ENCODE data around the gene TMED9. TPM values are rescaled to one million over a fixed set of nuclear protein-coding genes. Genes with fewer than 3 reads are reported as not detected.

The TMED9 gene
- total and polyA plus RNA-seq, 12 donors: 67.6 to 265 (median 127) TPM

DNA sequence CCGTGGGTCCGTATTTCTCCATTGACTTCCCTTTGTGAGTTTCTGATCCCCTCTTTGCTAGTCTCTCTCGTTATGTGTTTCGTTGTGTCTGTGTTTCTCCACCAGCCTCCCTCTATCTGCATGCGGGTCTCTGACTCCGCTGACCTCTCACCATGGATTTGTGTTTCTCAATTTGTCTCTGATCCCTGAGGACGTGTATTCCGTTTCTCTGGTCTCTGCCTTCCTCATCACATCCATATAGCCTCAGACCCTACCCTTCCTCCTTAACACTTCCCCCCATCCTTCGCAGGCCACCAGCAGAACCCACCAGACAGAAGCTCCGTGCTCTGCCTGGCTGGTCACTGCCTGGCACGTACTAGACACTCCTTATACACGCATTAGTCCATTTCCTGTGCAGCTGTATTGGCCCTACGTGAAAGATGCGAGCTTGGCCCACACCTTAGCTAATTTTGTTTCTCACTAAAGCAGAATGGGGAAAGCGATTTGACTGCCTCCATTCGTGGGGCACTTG, 8.6 kb downstream of the TMED9 start:
- peak in 3 of 7 donors; percentile 31 to 60 (median 32) for DNase-seq
- 1 to 8% (median 6%) methylated on average over 14 to 16 of the region's 16 CpGs for WGBS, 4 donors
- peaks cover 22 to 24% of the 10 kb centered on the region in 2 donors for H3K4me1 ChIP-seq (replicated peaks in 1 of 2)
- H3K27me3 ChIP-seq: no peaks in the 10 kb centered on the region
- H3K36me3 ChIP-seq (replicated peaks in 1 of 2): peaks cover 0 to 13% of the 10 kb centered on the region in 2 donors
- intact Hi-C loops (cut with DNase I): no loop called here
- H3K9me3 ChIP-seq (replicated peaks in 1 of 3): no peaks in the 10 kb centered on the region
- peak in 1 of 2 donors; percentile 3 for TF ChIP-seq POLR2A (IDR thresholded peaks at IDR 0.05)
- TF ChIP-seq, protein P1, sequence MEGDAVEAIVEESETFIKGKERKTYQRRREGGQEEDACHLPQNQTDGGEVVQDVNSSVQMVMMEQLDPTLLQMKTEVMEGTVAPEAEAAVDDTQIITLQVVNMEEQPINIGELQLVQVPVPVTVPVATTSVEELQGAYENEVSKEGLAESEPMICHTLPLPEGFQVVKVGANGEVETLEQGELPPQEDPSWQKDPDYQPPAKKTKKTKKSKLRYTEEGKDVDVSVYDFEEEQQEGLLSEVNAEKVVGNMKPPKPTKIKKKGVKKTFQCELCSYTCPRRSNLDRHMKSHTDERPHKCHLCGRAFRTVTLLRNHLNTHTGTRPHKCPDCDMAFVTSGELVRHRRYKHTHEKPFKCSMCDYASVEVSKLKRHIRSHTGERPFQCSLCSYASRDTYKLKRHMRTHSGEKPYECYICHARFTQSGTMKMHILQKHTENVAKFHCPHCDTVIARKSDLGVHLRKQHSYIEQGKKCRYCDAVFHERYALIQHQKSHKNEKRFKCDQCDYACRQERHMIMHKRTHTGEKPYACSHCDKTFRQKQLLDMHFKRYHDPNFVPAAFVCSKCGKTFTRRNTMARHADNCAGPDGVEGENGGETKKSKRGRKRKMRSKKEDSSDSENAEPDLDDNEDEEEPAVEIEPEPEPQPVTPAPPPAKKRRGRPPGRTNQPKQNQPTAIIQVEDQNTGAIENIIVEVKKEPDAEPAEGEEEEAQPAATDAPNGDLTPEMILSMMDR (IDR thresholded peaks at IDR 0.05): no peak
- peak overlapping the region; percentile 27 to 98 (median 64) for H3K4me3 ChIP-seq
- H3K27ac ChIP-seq: peak overlapping the region; percentile 3 to 94 (median 87)

- intact Hi-C loops (cut with DNase I): no loop called here
- peak in 1 of 7 donors; percentile 14 for DNase-seq
- WGBS, 4 donors: 89 to 94% (median 92%) methylated on average over 11 of the region's 11 CpGs
- H3K36me3 ChIP-seq (replicated peaks in 1 of 2): peaks cover 0 to 8% of the 10 kb centered on the region in 2 donors
- TF ChIP-seq, protein P1 (IDR thresholded peaks at IDR 0.05): no peak
- TF ChIP-seq POLR2A (IDR thresholded peaks at IDR 0.05): no peak
- peak overlapping the region in 2 of 4 donors; percentile 90 to 98 for H3K4me3 ChIP-seq
- H3K4me1 ChIP-seq (replicated peaks in 1 of 2): peaks cover 22 to 24% of the 10 kb centered on the region in 2 donors
- H3K27me3 ChIP-seq: no peaks in the 10 kb centered on the region
- H3K27ac ChIP-seq: peak overlapping the region in 1 of 5 donors; percentile 52
- no peaks in the 10 kb centered on the region for H3K9me3 ChIP-seq (replicated peaks in 1 of 3)
Measured at GRCh38 chr5:177601126-177601525, 9.1 kb downstream of the TMED9 start.

DNA sequence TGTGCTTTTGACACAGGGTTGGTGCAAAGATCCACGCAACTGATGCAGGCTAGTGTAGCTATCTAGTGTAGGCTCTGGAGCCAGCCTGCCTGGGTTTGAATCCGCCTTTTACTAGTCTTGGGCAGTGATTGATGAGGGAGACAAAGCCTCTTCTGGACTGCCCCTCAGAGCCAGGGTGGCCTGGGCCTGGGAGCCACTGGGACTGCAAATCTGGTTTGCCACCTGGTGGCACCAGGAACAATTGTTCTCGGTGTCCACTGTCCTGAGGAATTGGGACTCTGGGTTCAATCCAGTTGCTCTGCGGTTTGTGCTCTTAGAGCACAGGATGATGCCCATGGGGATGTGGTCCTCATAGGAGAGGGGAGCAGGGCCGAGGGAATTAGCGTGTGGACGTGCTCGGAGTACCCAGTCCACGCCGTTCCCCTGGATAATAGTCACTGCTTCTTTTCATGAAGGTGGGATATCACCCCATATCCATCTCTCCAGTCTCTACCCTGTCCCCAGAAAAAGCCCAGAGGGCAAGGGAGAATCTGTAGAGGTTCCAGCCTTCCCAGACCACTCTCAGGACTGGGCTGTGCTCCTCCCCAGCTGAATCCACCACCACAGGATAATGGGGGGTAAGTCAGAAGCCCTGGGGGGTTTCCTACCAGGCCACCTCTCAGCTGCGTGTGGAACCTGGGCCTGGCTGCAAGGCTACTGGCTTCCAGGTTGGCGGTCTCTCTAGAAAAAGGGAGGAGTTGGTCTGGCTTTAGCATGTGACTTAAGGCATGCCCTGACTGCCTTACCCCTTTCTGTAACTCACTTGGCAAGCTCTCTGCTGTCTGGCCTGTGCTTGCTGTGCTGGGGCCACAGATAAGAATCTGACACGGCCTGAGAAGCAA, 9.8 kb downstream of the TMED9 start:
- DNase-seq: peak; percentile 53 to 93 (median 89)
- Histone ChIP-seq H3K36me3 (replicated peaks in 1 of 2) (peaks cover 0 to under 1% of the 10 kb centered on the region in 2 donors), H3K27ac (peak overlapping the region in 4 of 5 donors; percentile 27 to 81 (median 58)), H3K9me3 (replicated peaks in 1 of 3) (no peaks in the 10 kb centered on the region), H3K4me3 (no peak overlapping the region), H3K4me1 (replicated peaks in 1 of 2) (peaks cover 22 to 24% of the 10 kb centered on the region in 2 donors), H3K27me3 (no peaks in the 10 kb centered on the region)
- intact Hi-C loops (cut with DNase I): no loop called here
- 73 to 85% (median 79%) methylated on average over 8 to 13 of the region's 13 CpGs for WGBS, 4 donors
- TF ChIP-seq POLR2A (IDR thresholded peaks at IDR 0.05): peak; percentile 39 to 92
- TF ChIP-seq, protein P1 (IDR thresholded peaks at IDR 0.05): no peak

DNA sequence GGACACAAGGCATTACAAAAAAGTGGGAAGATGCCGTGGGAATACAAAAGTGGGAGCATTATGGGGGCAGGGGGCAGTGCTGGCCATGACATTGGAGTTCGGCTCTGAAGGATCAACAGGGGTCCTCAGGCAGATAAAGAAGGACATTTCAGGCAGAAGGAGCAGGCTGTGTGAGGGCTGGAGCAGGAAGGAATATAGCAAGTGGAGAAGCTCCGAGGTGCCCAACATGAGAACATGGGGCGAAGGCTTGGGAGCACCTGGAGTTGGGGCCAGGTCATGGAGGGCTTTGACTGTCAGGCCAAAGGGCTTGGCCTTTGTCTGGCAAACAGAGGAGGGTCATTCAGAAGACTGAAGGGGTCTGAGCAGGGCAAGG, 10.4 kb downstream of the TMED9 start:
- H3K36me3 ChIP-seq (replicated peaks in 1 of 2): no peaks in the 10 kb centered on the region
- no peaks in the 10 kb centered on the region for H3K27me3 ChIP-seq
- 60 to 63% (median 60%) methylated on average over 4 of the region's 4 CpGs for WGBS, 4 donors
- TF ChIP-seq POLR2A (IDR thresholded peaks at IDR 0.05): no peak
- TF ChIP-seq, protein P1 (IDR thresholded peaks at IDR 0.05): no peak
- peak overlapping the region in 3 of 5 donors; percentile 3 to 81 (median 65) for H3K27ac ChIP-seq
- no peak overlapping the region for H3K4me3 ChIP-seq
- peak in 2 of 7 donors; percentile 19 to 32 for DNase-seq
- no peaks in the 10 kb centered on the region for H3K9me3 ChIP-seq (replicated peaks in 1 of 3)
- H3K4me1 ChIP-seq (replicated peaks in 1 of 2): peaks cover 26 to 30% of the 10 kb centered on the region in 2 donors
- intact Hi-C loops (cut with DNase I): no loop called here

All from adrenal gland (tissue), 12 donors.